GM18505 (cell line): ENCODE measurements around the gene PRMT5.
"Not testable (repeated sequence)": the region's sequence is repeated elsewhere in the genome, so short reads cannot be mapped to it uniquely, and the experiment has no call there.

ENCODE experiments used
- ATAC-seq: cut with Tn5 transposase; IDR thresholded peaks from one replicate; pipeline ENCODE4 v1.9.1; 2021; ENCODE audit not compliant: unreplicated experiment
- POLR2A ChIP-seq: IDR thresholded peaks from 4 replicates; pipeline ENCODE4 v1.6.1; 2011; ENCODE audit warnings: borderline replicate concordance; ENCODE audit not compliant: insufficient read depth, insufficient read length; ENCODE audit errors: extremely low read depth

The PRMT5 gene

DNA sequence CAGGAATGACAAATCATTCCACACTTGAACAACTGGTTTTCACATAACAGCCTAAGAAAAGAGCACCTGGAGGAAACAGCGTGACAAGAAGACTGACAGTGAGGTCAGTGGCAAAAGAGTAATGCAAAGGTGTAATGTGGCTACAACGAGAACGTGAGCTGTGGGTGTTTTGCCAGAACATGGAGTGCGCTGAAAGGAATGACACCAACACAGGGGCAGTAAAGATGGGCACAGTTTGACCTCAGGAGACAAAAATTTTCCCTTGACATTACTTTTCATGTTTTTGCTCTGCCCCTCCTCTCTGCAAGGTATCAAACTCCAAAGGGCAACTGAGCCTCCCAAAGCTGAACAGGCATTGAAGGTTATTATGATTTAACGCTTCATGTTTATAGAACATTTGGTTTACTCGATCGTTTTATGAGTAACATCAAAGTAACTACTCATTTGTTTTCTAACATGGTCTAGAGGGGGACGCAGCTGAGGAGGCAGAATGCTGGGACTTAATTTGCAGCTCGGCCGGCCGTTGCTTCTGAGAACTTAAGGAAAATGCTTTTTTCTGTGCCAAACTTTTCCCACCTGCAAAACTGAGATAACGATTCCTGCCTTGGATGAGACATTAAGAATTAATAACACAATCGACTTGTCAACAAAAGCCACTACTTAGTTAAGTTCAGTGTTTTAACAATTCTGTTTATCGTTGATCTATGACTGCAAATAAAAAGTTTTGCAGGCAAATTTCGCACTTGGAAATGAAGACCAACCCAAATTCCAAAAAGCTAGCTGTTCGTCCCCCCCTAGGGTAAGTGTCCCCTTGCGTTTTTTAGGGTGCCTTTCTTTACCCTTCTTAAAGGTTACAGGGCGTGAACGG is 26.8 kb upstream of the PRMT5 start:
- no peak for ATAC-seq
- no peak for TF ChIP-seq POLR2A

DNA sequence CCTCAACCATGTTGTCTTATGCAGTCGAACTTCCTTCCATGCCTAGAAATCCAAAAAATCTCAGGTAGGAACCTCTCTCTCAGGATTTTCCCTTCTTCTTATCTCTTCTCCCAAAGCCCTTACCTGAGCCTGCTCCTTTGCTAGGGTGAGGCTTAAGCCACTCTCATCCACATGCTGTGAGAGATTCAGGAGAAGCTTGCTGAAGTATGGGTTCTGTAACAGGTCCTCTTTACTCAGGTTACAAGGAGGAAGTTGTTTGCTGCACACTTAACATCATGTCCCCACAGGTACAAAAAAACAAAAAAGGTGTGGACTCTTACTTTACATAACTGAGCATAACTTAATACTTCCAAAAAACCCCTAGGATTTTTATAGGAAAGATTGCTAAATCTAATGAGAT is 23.2 kb upstream of the PRMT5 start:
- ATAC-seq: no peak

DNA sequence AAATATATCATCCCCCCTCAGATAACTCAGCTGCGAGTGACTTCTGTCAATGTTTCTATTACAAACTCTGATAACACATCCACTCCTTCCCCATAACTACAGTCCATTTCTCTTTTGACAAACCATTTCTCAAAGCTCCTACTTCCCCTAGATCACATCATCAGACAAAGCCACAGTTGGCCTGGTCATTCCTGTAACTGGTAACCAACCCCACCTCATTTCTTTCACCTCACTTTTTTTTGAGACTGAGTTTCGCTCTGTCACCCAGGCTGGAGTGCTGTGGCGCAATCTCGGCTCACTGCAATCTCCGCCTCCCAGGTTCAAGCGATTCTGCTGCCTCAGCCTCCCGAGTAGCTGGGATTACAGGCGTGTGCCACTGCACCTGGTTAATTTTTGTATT is 22.6 kb upstream of the PRMT5 start:
- ATAC-seq: not testable (repeated sequence)

More for the DNA sequence above, 23.2 kb upstream of the PRMT5 start:
- no peak for TF ChIP-seq POLR2A

DNA sequence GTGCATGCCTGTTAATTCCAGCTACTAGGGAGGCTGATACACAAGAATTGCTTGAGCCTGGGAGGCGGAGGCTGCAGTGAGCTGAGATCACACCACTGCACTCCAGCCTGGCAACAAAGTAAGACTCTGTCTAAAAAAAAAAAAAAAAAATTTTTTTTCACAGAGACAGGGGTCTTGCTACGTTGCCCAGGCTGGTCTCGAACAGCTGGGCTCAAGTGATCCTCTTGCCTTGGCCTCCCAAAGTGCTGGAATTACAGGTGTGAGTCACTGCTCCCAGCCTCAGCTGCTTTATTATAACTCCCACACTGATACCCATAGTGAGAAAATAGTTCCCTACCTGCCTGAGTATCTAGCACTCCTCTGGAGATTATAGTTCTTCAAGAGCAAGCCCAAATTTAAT is 16.5 kb upstream of the PRMT5 start:
- TF ChIP-seq POLR2A: no peak
- ATAC-seq: no peak

DNA sequence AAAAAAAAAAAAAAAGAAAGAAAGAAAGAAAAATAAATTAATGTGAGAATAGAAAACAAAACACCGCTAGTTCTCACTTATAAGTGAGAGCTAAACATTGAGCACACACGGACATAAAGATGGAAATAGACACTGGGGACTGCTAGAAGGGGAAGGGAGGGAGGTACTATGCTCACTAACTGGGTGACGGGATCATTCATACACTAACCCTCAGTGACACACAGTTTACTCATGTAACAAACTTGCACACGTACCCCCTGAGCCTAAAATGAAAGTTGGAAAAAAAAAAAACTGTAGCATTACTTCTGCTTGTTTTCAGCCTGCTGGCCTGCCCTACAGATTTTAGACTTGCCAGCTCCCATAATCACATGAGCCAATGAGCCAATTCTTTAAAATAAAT is 10.5 kb upstream of the PRMT5 start:
- no peak for ATAC-seq
- TF ChIP-seq POLR2A: no peak

DNA sequence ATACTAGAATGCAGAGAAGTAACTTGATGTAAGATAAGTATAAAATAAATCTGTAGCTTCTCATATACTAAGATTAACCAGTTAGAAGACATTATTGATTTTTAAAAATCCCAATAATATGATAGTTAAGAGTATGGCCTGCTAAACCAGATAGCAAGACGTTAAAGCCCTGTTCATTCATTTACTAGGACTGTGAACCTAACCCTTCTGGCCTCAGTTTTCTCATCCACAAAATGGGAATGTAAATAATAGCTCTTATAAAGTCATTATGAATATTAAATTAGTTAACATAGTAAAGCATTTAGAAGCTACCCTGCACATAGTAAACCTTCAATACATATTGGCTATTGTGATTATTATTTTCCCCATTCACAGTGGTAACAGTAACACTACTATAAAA is 6.0 kb upstream of the PRMT5 start:
- no peak for TF ChIP-seq POLR2A
- no peak for ATAC-seq

DNA sequence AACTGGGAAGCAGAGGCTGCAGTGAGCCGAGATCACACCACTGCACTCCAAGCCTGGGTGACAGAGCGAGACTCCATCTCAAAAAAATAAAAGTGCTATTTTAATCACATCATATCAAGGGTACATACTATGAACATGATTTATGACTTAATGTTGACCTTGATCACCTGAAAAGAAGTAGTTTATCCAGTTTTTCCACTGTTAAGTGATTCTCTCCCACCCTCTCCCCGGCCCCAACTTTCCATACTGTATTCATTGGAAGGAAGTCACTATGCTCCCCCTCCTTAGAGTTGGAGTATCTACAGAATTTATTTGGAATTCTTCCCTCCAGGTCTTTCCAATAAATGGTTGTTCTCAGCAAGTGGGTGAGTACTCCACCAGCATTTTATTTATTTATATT is 3.0 kb upstream of the PRMT5 start:
- no peak for ATAC-seq
- TF ChIP-seq POLR2A: no peak

DNA sequence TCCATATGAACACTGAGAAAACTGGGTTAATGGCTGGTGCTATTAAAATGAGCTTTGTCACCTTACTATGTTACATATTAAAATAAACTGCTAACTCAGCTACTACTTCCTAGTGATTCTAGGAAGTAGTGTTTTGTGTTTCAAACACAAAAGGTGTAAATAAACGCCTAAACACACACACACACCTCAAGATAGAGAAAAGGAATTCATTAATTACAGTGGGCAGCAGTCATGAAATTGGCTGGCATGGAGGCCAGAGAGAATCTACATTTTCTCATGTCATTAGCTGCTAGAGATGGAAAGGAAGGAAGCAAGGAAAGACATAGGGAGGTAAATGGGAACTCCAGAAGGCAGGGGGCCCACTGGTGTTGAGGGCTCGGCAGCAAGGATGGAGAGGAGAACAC is 787 bp upstream of the PRMT5 start:
- TF ChIP-seq POLR2A: no peak
- no peak for ATAC-seq

DNA sequence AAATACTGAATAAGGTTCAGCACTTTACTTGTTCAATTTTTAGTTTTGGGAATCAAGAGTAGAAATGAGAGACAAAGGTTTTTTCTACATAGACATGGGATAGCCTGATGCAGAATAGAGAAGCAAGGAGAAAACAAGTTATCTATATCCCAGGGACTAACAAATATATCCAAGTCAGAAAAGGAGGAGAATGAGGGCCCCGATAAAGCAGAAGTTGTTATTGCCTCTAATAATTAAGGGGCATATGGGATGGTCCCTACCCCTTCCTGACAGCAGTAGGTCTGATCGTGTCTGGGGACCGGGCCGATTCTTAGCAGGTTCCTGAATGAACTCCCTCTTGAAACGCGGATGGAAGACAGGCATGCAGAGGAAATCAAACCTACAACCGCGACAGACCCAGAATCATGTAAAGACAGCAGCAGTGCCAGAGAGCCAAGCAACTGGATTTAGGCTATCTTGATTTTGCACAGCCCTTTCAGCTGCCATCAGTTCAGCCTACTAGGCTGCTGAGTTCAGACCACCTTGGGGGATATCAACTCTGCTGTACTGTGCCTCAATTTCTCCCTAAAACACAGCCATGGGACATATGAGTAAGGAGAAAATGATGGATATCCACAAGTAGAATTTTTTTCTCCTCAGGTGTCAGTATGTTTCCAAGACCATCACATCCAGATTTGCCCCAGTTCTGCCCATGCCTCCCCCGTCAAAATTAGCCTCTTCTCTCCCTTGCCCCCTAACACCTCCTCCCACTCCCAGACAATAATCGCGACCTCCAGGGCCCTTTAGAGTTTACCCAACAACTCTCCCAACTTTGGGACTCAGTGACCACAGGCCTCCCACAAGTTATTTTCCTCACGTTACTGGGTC is 706 bp downstream of the PRMT5 start:
- no peak for TF ChIP-seq POLR2A
- no peak for ATAC-seq

DNA sequence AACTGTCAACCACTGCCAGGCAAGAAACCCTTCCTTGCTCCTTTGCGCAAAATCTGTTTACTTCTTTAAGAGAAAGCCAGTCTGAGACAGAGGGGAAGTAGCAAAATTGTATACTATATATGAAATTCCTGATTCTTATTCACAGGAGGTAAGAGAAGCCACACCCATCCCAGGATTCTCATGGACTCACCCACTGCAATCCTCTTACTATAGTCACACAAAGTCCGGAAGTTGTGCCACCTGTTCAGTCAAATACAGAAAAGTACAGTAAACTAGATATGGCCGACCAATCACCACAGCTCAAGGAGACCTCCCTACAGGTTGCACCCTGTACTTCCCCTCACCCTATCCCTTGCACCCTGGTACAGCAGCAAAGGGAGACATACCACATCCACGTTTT is 2.9 kb downstream of the PRMT5 start:
- no peak for ATAC-seq
- no peak for TF ChIP-seq POLR2A

DNA sequence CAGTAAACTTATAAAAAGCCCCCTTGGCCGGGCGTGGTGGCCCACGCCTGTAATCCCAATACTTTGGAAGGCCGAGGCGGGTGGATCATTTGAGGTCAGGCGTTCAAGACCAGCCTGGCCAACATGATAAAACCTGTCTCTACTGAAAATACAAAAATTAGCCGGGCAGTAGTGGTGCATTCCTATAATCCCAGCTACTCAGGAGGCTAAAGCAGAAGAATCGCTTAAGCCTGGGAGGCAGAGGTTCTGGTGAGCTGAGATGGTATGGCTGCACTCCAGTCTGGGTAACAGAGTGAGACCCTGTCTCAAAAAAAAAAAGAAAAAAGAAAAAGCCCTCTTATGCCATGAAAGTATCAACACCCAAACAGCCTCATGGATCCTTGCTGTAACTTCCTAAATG is 3.7 kb downstream of the PRMT5 start:
- TF ChIP-seq POLR2A: no peak
- no peak for ATAC-seq

DNA sequence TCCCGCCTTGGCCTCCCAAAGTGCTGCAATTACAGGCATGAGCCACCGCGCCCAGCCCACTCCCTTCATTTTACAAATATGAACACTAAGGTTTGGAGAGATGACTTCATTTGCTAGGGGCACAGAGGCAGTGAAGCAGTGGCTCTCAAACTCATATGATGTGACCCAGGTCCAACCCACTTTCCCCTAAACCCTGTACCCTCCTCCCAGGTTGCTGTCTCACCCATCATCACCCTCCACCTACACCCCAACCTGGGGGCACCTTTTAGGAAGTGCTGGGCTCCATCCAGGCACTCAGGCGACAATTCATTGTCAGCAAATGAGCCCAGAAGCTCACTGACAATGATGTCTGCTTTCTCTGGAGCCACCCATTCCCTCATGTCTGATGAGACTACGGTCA is 5.4 kb downstream of the PRMT5 start:
- no peak for ATAC-seq

DNA sequence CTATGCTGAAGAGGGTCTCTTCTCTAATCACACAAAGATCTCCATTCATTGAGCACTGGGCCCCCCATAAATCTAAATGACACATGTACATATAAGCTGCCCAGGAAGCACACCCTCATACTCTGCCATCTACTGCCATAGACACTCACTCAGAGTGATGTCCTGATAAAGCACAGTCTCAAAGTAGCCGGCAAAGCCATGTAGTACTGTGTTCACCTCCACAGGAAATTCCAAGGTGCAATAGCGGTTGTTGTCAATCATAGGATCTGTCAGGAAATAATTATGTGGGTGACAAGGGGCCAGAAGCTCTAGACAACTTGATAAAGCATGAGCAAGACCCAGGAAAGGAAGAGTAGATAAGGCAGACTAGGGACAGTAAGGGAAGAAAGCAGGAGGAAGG is 6.9 kb downstream of the PRMT5 start:
- no peak for ATAC-seq
- no peak for TF ChIP-seq POLR2A

More for the DNA sequence above, 5.4 kb downstream of the PRMT5 start:
- no peak for TF ChIP-seq POLR2A

DNA sequence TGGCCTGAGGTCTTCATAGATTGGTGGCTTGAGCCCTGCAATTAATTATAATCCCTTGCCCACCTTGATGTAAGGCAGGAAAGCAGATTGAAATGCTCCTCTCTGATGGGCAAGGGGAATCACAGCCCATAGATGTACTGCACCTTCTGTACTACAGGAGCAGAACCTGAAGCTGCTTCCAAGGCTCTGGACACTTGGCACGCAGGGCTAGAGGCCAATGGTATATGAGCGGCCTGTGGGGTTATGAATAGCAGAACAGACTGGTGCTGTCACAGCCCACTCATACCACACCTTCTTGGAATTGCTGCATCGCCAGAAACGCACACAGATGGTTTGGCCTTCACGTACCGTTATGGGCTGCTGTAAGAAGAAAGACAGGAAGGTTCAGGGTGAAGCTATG is 8.5 kb downstream of the PRMT5 start:
- ATAC-seq: no peak
- no peak for TF ChIP-seq POLR2A

DNA sequence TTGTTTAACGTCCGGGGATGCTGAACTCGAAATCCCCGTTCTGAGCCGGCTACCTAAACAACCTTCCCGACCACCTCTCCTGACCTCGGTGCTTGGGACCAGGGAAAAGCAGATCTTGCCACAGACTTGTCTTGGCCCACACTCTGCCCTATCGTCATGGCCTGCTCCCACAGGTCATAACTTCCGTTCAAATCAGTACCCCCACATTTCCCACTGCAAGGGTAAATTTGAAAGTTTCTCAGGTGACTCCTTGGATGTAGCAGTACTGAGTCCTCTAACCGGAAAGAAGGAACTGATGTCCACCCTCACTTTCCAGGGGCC is 9.6 kb downstream of the PRMT5 start:
- ATAC-seq: no peak
- TF ChIP-seq POLR2A: no peak
